PC-9 (cell line): Measurements from ENCODE around the gene ANO5. TPM values are rescaled to one million over a fixed set of nuclear protein-coding genes. Genes with fewer than 3 reads are reported as not detected.

Experiments
- BruUV-seq: library from RNA; stranded (reverse); fragments of 400-500 nt; replicated peaks from 2 replicates; lab custom pipeline; 2021; lab: Mats Ljungman, UMichigan
- CTCF ChIA-PET: fragments of 300-600 bp; sonication (Branson Sonifier 250); formaldehyde crosslinking; loops from one replicate; lab custom pipeline; 2022; ENCODE audit warnings: antibody characterized with exemption; lab: Charles Lee
- POLR2A ChIA-PET: fragments of 300-600 bp; sonication (Branson Sonifier 250); formaldehyde crosslinking; loops from one replicate; lab custom pipeline; 2022; ENCODE audit warnings: antibody characterized with exemption; ENCODE audit not compliant: unreplicated experiment; lab: Charles Lee
- DNase-seq, 2 experiments: peaks; one replicate each; pipeline versions ENCODE4 v3.0.0 to v3.0.0-alpha.2; 2015 to 2022; ENCODE audit warnings: mixed read lengths in 1 of 2
- H2AFZ ChIP-seq: fragments of 200-600 bp; sonication (generic); 2 replicates; pipeline ENCODE4 v1.8.1; 2017; ENCODE audit warnings: antibody characterized with exemption
- H3F3A ChIP-seq: fragments of 200-600 bp; sonication (generic); 2 replicates; pipeline ENCODE4 v1.8.1; 2017; ENCODE audit warnings: antibody characterized with exemption, mild to moderate bottlenecking, low read depth; ENCODE audit not compliant: insufficient read depth
- H3K27ac ChIP-seq: fragments of 200-600 bp; sonication (generic); 2 replicates; pipeline ENCODE4 v1.6.1; 2016; ENCODE audit warnings: mixed run types
- H3K27me3 ChIP-seq: fragments of 200-600 bp; sonication (generic); 2 replicates; pipeline ENCODE4 v1.6.1; 2016; ENCODE audit warnings: low read depth, mixed run types; ENCODE audit not compliant: insufficient read depth
- H3K36me3 ChIP-seq: fragments of 200-600 bp; sonication (generic); 2 replicates; pipeline ENCODE4 v1.6.1; 2016; ENCODE audit warnings: low read depth, mixed run types
- H3K4me1 ChIP-seq: fragments of 200-600 bp; sonication (generic); replicated peaks from 2 replicates; pipeline ENCODE4 v1.6.1; 2016; ENCODE audit warnings: mixed run types; ENCODE audit not compliant: insufficient read depth
- H3K4me2 ChIP-seq: fragments of 200-600 bp; sonication (generic); 2 replicates; pipeline ENCODE4 v1.6.1; 2017; ENCODE audit warnings: mixed run types
- H3K4me3 ChIP-seq: fragments of 200-600 bp; sonication (generic); 2 replicates; pipeline ENCODE4 v1.6.1; 2016; ENCODE audit warnings: mixed run types
- H3K79me2 ChIP-seq: fragments of 200-600 bp; sonication (generic); 2 replicates; pipeline ENCODE4 v1.6.1; 2017; ENCODE audit warnings: low read depth, mixed run types
- H3K9me2 ChIP-seq: fragments of 200-600 bp; sonication (generic); 2 replicates; pipeline ENCODE4 v1.8.1; 2017; ENCODE audit warnings: mild to moderate bottlenecking; ENCODE audit not compliant: insufficient read depth
- H3K9me3 ChIP-seq: fragments of 200-600 bp; sonication (generic); 2 replicates; pipeline ENCODE4 v1.8.1; 2016; ENCODE audit warnings: low read depth; ENCODE audit not compliant: insufficient read depth
- H4K20me1 ChIP-seq: fragments of 200-600 bp; sonication (generic); 2 replicates; pipeline ENCODE4 v1.8.1; 2017; ENCODE audit not compliant: insufficient read depth
- EZH2 ChIP-seq: fragments of 200-600 bp; sonication (generic); IDR thresholded peaks from 2 replicates; pipeline ENCODE4 v1.8.0; 2017; ENCODE audit warnings: antibody characterized with exemption, low read depth
- intact Hi-C: fragments of 100-400 bp; cut with micrococcal nuclease; formaldehyde crosslinking; loops from one replicate; pipeline ENCODE4 v1.10.0; 2022; ENCODE audit not compliant: unreplicated experiment
- total RNA-seq: library from RNA; stranded (reverse); gene quantifications from 2 replicates; pipeline ENCODE4 v1.2.3, GENCODE V29; 2021
- TF ChIP-seq, protein P1 (sequence below): fragments of 200-600 bp; sonication (generic); conservative IDR thresholded peaks from 2 replicates; pipeline ENCODE4 v1.6.1; 2017; ENCODE audit warnings: mixed run types, antibody characterized with exemption, mild to moderate bottlenecking, moderate library complexity

The ANO5 gene
- total RNA-seq, 1 experiment from 2014 or later = not detected

DNA sequence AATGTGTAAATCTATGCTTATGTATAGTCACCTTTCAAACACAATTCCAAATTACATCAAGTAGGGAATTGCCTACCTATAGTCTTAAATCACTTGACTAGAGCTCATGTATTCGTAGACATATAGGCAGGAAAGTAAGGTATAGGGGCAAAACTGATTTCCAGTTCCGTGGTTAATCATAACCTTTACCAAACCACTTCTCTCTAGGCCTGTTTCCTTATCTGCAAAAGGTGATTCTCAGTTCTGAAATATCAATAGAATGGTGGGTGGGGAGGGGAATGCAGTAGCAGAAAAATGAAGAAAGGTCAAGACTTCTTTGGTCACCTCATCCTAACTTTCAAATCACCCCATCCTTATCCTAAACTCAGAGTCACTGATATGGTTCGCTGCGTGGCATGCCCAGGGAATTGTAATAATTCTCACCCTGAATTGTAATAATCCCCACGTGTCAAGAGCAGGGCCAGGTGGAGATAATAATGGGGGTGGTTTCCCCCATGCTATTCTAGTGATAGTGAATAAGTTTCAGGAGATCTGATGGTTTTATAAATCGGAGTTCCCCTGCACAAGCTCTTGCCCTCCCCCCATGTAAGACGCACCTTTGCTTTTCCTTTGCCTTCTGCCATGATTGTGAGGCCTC is 1.9 kb upstream of the ANO5 start:
- H3K9me3 ChIP-seq = no peaks in the 10 kb centered on the region
- H3K27ac ChIP-seq = no peak overlapping the region
- no peak overlapping the region for H2AFZ ChIP-seq
- H3K4me3 ChIP-seq = no peak overlapping the region
- H3F3A ChIP-seq = no peaks in the 10 kb centered on the region
- H3K79me2 ChIP-seq = no peaks in the 10 kb centered on the region
- BruUV-seq = no TSS peak
- intact Hi-C loops = no loop called here
- POLR2A ChIA-PET = no interaction called here
- H3K27me3 ChIP-seq = no peaks in the 10 kb centered on the region
- no peaks in the 10 kb centered on the region for H3K9me2 ChIP-seq
- no peak for DNase-seq
- H3K4me2 ChIP-seq = no peak overlapping the region
- TF ChIP-seq EZH2 = no peak
- TF ChIP-seq, protein P1, sequence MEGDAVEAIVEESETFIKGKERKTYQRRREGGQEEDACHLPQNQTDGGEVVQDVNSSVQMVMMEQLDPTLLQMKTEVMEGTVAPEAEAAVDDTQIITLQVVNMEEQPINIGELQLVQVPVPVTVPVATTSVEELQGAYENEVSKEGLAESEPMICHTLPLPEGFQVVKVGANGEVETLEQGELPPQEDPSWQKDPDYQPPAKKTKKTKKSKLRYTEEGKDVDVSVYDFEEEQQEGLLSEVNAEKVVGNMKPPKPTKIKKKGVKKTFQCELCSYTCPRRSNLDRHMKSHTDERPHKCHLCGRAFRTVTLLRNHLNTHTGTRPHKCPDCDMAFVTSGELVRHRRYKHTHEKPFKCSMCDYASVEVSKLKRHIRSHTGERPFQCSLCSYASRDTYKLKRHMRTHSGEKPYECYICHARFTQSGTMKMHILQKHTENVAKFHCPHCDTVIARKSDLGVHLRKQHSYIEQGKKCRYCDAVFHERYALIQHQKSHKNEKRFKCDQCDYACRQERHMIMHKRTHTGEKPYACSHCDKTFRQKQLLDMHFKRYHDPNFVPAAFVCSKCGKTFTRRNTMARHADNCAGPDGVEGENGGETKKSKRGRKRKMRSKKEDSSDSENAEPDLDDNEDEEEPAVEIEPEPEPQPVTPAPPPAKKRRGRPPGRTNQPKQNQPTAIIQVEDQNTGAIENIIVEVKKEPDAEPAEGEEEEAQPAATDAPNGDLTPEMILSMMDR = no peak
- no peaks in the 10 kb centered on the region for H4K20me1 ChIP-seq
- H3K36me3 ChIP-seq = no peaks in the 10 kb centered on the region
- CTCF ChIA-PET = no interaction called here
- no peaks in the 10 kb centered on the region for H3K4me1 ChIP-seq

GRCh38 chr11:22192289-22192641 is 620 bp upstream of the ANO5 start:
- Histone ChIP-seq H3F3A (no peaks in the 10 kb centered on the region), H3K9me3 (no peaks in the 10 kb centered on the region), H3K4me3 (no peak overlapping the region), H3K79me2 (no peaks in the 10 kb centered on the region), H3K36me3 (no peaks in the 10 kb centered on the region), H3K9me2 (no peaks in the 10 kb centered on the region), H3K4me1 (no peaks in the 10 kb centered on the region), H4K20me1 (no peaks in the 10 kb centered on the region), H2AFZ (no peak overlapping the region), H3K4me2 (no peak overlapping the region), H3K27me3 (no peaks in the 10 kb centered on the region), H3K27ac (no peak overlapping the region)
- CTCF ChIA-PET = no interaction called here
- POLR2A ChIA-PET = no interaction called here
- TF ChIP-seq, protein P1 = no peak
- no peak for TF ChIP-seq EZH2
- no TSS peak for BruUV-seq
- no peak for DNase-seq
- intact Hi-C loops = no loop called here

DNA sequence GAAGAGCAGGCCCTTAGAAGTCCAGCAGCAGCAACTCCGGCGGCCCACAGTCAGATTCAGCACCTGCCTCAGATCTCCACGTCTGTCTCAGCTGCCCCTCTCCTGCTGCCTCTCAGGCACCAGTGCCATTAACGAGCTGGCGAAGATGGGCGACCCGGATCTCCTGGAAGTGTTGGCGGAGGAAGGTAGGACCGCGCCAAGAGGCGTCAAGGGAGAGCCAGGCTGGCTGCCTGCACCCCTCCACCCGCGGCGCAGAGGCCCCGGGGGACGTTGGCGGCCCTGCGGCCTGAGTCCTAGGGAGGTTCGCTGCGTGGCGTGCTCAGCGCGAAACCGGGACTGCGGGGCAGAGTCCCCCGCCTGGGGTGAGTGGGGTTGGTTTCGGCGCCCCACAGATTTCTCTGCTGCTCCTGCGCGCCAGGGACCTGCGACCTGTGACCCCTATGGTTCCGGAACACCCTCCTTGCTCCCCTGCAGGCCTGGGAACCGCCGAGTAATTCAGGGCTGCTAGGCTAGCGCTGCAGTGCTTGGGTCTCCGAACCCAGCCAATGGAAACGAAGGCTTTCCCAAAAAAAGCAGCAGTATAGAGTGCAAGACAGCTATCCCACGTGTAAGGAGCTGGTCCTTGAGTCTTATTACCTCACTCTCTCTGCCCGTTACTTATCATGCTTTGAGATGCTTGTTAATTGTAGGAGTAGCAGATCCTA is 615 bp downstream of the ANO5 start:
- H3K27ac ChIP-seq = no peak overlapping the region
- POLR2A ChIA-PET = no interaction called here
- no peak overlapping the region for H2AFZ ChIP-seq
- H3K9me2 ChIP-seq = no peaks in the 10 kb centered on the region
- H3K9me3 ChIP-seq = no peaks in the 10 kb centered on the region
- no peak overlapping the region for H3K4me3 ChIP-seq
- H3K4me1 ChIP-seq = no peaks in the 10 kb centered on the region
- no peaks in the 10 kb centered on the region; the same call in 1 of the 2 replicates for H4K20me1 ChIP-seq
- H3K4me2 ChIP-seq = no peak overlapping the region
- H3F3A ChIP-seq = no peaks in the 10 kb centered on the region
- intact Hi-C loops = no loop called here
- H3K27me3 ChIP-seq = no peaks in the 10 kb centered on the region
- no peaks in the 10 kb centered on the region for H3K36me3 ChIP-seq
- no TSS peak for BruUV-seq
- TF ChIP-seq, protein P1 = no peak
- TF ChIP-seq EZH2 = no peak
- CTCF ChIA-PET = interaction anchor here (0.5 kb wide), 1 partner anchor 86 kb away, joined by 5 read pairs; no protein-coding TSS in a partner anchor
- DNase-seq = no peak
- H3K79me2 ChIP-seq = no peaks in the 10 kb centered on the region
